MM.1S (cell line): ENCODE data around the gene EEPD1.

Experiments used
- CTCF ChIP-seq: fragments of 300-600 bp; sonication (generic); IDR thresholded peaks from 2 replicates; pipeline ENCODE4 v1.5.1; 2016; ENCODE audit warnings: antibody characterized with exemption, low read length, mixed read lengths
- EZH2phosphoT487 ChIP-seq: fragments of 300-600 bp; sonication (generic); IDR thresholded peaks from 2 replicates; pipeline ENCODE4 v1.6.1; 2018; ENCODE audit warnings: antibody characterized with exemption, low read length

DNA sequence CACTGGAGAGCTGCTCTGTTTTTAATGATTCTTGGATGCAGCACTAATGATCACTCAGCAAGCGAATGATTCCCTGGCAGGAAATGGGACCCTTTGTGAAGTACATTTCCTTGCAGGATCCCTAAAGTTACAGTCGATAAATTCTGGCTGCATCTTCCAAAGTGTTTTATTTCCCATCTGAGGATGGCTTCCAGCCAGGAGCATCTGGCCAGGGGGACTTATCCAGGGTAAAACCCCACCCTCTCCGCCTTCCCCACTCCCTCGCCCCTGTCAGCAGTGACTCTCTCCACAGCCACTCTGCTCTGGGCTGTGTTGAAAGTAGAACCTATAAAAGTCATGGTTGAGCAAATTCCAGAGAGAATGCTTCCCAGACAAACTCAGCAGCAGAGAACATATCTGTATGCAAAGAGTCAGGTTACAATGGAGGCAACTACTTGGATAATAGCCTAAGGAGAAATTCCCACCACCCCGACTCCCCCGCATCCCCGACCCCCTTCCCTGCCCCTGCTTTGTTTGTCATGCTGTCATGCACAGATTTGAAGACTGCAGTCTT lies 125.6 kb downstream of the EEPD1 start:
- no peak for TF ChIP-seq EZH2phosphoT487
- no peak for TF ChIP-seq CTCF
